A172 (cell line): ENCODE results near the gene GLDN. TPM values are rescaled to one million over a fixed set of nuclear protein-coding genes. Genes with fewer than 3 reads are reported as not detected.

Experiments
- DNase-seq: peaks from one replicate; pipeline ENCODE4 v3.0.0-alpha.2; 2015; ENCODE audit warnings: low spot score
- total RNA-seq: library from RNA; depleted of rRNA; stranded (reverse); fragments of >200 nt; shearing (Covaris generic); gene quantifications from 2 replicates; pipeline ENCODE4 v1.2.3, GENCODE V29; 2014

GLDN gene
- total RNA-seq, 1 experiment from 2014 or later, result 0.57 TPM

DNA sequence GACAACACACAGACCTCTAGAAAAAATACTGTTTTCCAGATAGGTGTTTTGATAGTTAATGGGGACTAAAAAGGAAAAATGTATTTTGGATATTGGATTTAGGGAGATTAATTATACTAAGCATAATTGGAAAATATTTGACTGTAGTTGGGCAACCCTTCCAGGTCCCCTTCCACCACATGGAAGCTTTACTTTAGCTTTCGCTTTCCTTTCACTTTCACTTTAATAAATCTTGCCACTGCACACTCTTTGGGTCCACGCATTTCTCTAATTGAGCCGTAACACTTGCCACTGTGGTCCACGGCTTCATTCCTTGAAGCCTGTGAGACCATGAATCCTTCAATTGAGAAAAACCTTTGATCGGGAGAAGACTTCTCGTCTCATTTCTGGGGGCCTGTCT lies 15.5 kb downstream of the GLDN start:
- DNase-seq, result no peak

DNA sequence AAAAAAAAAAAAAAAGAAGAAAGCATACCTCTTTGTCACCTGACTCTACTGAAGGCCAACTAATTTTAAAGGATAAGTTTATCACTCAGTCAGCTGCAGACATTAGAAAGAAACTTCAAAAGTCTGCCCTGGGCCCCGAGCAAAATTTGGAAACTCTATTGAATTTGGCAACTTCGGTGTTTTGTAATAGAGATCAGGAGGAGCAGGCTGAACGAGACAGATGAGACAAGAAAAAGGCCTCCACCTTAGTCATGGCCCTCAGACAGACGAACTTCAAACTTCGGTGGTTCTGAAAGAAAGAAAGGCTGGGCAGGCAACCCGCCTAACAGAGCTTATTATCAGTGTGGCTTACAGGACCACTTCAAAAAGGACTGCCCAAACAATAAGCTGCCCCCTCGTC lies 18.5 kb downstream of the GLDN start:
- no peak for DNase-seq

DNA sequence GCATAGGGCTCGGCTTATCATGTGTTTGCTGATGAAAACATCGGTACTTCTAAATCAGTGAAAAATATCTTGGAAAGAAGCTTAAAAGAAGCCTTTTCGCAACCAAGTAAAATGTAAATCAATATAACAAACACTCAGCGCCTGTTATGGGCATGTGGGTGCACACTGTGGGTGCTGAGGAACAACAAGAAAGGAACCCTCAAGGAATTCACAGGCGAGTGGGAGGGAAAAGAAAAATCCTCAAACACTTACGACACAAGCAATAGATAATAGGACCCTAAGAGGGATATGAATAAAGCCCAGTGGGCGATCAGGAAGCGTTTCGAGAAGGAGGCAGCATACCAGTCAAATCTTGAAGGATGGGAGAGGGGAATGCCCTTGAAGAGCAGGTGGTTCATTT lies 21.9 kb downstream of the GLDN start:
- DNase-seq, result no peak

DNA sequence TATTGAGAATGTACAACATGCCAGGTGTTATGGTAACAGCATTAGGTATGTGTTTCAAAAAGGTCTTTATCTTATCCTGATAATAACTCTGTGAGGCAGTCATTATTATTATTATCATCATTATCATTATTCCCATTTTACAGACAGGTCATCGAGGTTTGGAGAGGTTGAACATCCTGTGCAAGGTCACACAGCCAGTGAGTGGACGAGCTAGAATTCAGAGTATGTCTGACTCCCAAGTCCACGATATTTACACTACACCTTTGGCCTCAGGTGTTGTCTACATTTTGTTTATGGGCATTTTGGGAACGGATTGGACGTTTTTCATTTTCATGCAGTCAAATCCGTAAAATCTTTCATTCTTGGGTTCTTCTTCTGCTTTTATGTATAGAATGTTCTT lies 24.0 kb downstream of the GLDN start:
- no peak for DNase-seq

DNA sequence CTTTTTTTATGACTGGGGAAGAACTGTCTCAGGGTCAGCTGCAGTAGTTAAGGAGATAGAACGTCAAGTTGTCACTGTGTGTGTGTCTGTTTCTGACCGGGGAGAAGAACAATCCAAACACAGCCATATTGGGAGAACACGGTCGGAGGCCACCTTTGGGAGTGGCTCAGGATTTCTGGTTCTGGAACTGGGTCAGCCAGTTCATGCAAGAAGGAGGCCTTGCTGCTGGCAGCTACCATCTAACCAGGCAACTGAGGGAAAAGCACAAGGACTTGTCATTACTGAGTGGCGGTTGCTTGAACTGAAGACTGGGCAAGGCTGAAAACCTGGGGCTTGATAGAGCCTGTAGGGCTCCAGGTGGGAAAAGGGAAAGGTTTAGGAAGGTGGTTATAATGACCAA lies 24.6 kb downstream of the GLDN start:
- DNase-seq, result no peak

DNA sequence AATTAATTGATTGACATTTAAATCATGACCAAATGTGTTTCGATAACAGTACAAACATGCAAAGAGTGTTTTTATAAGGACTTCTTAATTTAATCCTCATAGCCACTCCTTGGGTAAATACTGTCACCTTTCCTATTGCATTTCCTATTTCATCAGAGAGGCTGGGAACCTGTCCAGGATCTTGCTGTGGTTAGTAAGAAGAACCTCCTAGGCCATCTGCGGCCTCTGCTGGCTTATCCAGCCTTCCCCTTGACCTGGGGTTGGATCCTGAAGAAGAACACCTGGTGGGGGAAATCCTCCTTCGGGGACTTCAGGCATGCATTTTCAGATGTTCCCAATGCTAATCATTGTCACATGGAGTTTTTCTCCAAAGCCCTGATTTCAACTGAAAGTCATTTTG lies 25.5 kb downstream of the GLDN start:
- peak; percentile 47 for DNase-seq

DNA sequence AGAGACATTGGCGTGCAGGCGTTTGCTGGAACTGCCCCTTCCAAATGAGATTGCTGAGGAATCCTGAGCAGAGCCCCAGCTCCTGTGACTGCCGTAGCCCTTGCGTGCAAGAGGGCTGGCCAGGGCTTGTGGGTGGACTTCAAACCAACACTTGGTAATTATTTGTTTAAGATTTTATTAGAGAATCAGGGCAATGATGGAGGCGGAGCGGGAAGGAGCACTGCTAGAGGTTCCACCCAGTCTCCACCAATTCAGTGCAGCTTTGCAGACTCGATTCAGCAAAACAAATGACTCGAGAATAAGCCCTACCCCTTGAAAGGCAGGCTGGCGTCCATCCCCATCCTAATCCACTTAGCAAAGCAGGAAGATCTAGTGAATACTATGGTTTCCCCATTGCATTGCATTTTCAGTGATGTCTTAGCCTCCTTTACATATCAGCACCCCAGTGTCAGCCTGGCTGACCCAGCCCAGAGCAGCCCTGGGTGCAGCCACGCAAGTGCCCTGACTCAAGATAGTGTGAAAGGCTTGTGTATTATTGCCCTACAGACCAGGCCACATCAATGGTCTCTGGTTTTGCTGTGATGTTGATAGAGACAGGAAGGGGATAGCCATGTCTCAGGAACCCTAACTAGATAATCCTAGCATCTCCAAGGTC lies 26.0 kb downstream of the GLDN start:
- no peak for DNase-seq

DNA sequence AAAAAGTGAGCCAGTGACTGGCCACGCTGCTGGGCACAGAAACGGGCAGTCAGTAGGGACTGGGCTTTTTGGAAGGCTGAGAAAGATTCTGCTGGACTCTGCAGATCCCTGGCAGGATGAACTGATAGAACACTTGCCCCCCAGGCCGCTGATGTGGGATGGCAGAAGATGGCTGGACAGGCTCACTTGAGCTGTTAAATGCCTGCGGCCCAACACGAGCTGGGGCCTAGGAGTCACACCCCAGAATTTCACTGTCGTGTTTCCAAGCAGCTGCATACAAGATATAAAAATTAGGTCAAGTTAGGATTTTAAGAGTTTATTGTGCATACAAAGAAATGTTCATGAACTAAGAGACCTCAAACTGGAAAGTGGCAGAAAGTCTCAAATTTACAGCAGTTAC lies 26.9 kb downstream of the GLDN start:
- no peak for DNase-seq

DNA sequence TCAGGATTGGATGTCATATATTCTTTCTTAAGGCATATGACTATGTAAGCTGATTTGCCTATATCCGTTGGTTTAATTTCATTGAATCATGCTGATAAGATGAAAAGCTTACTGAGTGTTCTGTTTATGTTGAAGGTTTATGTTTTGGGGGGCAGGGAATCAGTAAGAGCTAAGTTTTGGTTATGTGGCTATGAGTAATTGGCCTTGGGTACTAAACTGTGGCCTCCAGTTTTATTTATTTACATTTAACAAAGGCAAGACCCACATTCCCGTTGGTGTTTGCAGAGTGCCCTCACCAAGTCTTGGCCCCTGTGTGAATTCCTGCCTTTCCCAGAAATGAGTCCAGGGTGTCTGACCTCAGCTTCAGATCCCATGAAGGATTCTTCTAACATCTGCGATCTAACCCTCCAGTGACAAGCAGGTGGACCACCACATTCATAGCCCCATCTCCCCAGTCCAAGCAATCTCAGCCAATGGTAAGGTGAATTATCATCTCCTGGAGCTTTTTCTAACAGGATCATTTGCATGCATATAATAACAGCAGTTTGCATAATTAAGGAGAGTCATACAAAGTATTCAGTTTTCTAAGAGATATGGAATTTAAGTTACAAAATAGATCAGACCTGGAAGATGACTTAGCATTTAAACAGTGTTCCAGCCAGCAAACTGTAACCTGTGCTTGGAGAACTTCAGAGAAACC lies 27.4 kb downstream of the GLDN start:
- peak; percentile 51 for DNase-seq

DNA sequence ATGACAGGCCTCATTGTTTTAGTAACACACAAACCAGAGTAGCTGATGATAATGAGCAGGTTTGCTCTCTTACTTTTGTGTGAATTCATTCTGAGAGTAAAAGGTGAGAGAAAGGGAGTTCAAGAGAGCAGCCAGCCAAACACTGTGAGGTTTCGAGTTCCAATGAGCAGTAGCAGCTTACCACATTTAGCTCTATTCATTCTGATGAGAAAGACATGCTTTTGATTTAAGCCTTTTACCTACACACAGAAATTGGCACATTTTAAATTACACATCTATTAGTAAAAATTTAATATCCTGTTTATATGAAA lies 28.0 kb downstream of the GLDN start:
- DNase-seq, result no peak

DNA sequence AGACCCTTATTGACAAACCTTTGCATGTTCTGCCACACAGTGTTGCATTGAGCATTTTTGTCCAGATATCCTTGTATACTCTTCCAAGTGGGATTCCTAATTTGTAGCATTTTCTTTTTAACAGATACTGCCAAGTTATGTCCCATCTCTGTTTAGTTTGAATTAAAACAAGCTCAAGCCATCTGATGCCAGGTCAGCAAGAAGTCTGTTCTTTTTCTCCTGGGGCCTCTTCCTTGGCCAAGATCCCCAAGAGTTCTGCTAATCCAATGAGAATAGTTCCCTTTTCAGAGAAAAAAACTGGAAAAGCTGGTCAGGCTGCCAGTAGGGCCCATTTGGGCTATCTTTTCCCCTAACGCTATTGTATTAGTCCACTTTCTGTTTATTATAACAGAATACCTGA lies 29.8 kb downstream of the GLDN start:
- no peak for DNase-seq

DNA sequence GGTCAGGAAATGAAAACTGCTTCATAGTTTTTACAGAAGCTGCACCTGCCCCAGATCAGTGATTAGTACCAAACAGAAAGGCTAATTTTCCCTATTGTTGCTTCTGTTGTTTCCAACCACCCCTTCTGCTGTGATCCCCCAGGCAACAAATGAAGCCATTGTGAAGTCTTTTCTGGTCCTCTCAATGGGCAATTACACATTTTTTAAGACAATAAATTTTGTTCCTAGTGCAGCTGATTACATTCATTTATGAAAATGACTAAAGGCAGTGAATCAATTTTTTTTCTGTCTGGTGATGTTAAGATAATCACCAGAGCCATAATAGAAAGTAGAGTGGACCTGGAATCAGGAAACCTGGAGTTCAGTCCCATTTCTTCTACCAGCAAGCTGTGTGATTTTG lies 32.7 kb downstream of the GLDN start:
- DNase-seq, result no peak

DNA sequence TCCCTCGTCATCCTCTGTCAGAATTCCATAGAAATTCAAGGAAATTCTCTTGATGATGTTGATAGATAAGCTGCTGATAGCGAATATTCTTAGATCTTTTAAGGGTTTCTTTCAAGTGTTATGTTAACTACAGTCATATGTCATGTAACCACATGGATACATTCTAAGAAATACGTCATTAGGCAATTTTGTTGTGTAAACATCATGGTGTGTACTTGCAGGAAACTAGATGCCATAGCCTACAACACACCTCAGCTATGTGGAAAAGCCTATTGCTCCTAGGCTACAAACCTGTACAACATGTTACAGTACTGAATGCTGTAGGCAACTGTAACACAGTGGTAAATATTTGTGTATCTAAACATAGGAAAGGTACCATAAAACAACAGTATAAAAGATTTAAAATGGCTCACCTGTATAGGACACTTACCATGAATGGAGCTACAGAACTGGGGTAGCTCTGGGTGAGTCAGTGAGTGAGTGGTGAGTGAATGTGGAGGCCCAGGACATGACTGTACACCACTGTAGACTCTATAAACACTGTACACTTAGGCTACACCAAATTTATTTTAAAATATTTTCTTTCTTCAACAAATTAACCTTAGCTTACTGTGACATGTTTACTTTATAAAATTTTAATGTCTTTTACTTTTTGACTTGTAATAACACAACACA lies 34.6 kb downstream of the GLDN start:
- no peak for DNase-seq

DNA sequence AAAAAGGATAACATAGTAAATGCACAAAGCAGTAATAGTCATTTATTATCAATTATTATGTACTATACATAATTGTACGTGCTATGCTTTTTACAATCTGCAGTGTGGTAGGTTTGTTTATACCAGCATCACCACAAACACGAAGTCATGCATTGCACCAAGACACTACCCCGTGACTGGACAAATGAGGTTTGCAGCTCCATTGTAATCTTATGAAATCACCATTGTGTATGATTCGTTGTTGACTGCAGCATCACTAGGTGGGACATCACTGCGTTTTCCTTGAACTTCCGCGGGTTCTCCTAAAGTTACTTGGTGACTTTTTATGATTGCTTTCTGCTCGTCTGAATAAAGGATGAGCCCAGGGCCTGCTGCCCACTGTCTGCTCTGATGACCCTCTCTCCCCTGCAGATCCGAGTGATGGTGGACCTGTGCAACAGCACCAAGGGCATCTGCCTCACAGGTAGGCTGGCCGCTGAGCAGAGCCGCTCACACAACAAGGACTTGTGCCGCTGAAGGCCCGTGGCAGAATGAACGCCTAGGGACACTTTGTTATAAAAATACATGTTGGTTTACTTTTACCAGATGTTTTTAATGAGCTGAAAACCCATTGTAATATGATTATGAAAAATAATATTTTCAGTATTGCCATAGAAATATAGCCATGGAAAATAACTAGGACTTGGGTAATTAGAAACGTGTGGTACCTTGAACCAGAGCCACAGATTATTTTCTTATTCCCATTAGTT lies 35.8 kb downstream of the GLDN start:
- no peak for DNase-seq

DNA sequence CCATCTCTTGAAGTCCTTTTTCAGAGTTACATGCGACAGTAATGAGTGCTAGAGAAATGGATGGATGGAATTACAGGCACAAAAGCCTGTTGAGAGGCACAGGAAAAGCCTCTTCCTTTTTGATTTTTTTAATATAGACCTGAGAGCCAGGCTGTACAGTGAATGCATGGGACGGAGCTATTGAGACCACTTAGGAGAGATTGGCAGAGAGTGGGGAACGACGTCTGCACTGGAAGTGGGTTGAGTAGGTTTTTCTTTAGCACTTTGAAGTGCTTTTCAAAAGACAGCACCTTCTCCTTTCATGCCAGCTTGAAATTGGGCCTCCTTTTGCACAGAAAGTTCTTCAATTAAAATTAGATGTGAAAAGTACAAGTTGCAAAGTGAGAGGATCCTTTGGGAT lies 37.0 kb downstream of the GLDN start:
- no peak for DNase-seq

DNA sequence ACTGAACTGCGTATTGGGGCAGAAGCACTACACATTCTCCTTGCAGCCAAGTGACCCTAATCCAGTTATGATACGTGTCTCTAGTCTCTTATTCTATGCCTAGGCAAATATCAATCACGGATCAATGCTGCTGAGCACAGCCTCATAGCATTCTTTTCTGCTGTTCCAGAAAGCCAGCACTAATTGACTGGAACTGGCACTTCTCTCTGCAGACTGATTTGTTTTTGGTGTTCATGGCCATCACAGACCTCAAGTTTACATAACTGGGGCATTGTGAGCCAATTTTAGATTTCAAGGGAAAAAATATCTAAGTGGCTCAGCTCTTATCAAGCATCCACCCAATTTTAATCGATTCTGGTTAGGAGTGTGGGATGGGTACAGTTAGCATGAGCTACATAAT lies 37.9 kb downstream of the GLDN start:
- no peak for DNase-seq

DNA sequence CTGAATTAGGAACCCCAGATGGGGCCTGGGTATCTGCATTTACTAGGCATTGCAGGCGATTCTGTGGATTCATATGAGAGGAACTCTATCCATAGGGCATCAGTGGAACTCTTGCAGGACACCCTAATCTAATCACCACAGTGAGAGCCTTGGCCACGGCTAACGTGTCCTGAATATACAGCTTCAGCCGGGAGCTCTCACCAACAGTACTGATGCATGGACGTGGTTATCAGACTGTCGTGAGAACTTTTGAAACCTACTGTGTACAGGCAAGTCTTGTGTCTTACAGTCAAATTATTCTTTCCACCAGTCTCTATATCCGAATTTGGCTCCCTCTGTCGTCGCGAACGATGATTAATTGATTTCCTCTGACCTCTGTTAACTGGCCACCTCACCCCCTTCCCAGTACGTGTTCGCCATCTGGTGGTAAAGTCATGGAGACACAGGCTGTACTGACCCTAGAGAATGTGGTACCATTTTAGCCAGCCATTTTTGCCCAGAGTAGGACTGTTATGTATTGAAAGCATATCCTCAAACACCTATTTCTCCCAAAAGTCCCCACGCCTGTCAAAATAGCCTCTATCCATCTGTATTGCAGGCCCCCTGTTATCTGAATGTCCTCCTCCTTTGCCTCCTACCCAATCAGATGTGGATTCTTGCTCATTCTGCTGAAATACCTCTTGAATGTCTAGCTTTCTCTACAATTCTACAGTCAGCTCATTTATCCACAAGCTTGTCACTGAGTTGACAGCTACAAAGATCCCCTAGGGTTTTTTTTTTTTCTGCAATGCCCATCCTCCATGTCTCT lies 39.7 kb downstream of the GLDN start:
- peak; percentile 63 for DNase-seq

DNA sequence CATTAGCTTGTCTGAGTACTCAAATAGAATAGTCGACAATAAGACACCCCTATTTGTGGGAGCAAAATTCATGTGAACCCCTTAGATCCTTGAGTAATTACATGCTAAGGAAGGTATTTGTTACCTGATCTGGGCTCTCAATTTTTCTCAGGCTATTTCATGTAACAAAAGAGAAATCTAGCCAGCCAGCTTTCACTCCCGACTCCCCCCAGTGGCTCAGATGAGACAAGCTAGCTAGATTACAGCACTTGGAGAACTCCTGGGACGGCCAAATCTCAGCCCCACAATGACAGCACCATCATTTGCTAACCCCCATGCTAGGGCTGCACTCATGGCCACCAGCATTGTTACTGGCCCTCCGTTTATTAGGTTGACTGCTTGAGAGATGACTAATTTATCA lies 41.3 kb downstream of the GLDN start:
- peak; percentile 22 for DNase-seq

DNA sequence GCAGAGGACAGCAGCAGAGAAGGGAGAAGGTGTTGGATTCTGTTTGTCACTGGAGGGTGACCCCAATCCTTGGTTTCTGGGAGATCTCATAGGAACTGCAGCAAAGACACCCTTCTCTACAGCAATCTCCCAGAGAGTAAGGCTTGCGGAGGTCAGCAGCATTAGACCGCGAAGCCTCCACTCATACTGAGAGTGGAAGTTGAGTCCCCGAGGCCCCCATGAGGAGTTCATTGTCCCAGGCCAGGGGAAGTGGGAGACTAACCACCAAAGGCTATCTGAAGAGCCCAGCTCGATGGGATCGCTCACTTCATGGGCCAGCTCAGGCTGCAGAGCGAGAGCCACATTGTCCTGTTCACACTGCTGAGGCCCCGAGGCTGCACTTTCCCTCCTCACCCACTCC lies 44.6 kb downstream of the GLDN start:
- DNase-seq, result no peak

DNA sequence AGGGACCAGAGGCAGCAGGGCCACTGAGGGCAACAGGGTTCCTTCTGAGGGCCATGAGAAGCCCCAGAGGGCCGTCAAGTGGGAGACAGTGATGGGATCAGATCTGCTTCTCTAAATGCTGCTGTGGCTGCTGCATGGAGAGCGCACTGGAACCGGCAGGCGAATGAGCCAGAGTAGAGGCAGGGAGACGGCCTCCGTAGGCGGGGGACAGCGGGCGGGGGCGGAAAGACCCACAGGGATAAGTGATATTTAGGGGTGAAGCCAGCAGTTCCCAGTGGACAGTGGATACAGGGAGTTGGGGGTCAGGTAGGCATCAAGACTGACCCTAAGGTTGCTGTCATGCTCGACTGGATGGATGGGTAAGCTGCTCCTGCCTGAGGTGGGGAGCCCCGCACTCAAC lies 45.0 kb downstream of the GLDN start:
- no peak for DNase-seq

DNA sequence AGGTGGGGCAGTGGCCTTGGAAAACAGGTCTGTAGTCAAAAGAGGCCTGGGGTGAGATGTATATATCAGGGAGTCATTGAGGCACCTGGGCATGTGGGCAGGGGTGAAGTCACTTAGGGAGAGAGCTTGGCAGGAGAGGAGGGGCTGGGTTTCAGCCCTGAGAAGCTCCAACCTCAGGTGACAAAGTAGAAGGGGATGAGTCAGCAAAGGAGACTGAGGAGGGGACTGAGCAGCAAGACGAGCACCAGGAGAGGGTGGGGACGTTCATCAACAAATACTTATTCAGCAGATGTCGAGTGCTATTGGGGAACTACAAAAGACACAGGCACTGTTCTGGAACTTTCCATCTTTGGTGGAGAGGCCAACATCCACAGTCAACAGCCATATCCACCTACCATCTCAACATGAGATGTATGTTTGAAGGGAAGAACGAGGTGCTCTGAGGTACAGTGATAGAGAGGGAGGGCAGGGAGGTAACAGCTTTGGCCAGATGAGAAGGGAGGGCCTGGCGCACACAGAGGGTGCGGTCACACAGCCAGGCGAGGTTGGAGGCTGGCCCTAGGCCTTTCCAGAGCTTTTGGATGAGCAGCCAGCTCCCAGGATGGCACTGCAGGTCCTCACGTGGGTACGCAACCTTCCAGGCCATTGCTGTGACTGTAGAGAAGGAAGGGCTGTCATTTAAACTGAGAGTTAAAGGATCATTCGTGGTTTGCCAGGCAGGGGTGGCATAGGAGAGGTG lies 45.7 kb downstream of the GLDN start:
- no peak for DNase-seq
